ENCODE measurements around the gene SETD5. TPM values are rescaled to one million over a fixed set of nuclear protein-coding genes. Genes with fewer than 3 reads are reported as not detected.

SETD5 gene
- total and polyA plus RNA-seq, 2 donors (not counting 1 experiment from before 2014, with no cell fraction given), result 53.7 to 62.5 TPM

DNA sequence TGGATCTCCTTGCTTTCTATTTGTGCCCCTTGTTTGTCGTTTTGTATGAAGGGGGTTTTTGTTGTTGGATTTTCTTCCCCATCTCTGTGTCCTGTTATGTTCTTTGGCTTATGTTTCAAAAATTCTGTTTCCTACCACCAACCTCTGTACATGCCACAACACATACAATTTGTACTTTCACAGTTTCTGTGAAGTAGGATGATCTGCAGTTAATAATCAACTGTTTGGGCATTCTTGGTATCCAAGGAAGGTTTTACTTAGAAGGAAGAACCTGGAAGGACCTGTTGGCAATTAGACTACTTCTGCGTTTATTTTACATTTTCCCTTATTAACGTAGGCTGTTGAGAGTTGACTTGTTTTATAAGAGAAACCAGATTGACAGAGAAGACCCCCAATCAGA is 8.3 kb downstream of the SETD5 start:
- Histone ChIP-seq H3K36me3 (ENCODE audit: control insufficient read depth, insufficient read depth, low read length) (no peaks in the 10 kb centered on the region), H3K27me3 (ENCODE audit: control insufficient read depth, insufficient read depth, low read length) (no peaks in the 10 kb centered on the region), H3K9me3 (ENCODE audit: control insufficient read depth, insufficient read depth, low read depth, low read length) (no peaks in the 10 kb centered on the region), H2AFZ (ENCODE audit: low read length) (no peak overlapping the region), H3K4me3 (replicated peaks in 1 of 4; ENCODE audit: control extremely low read depth in 1 of 4, insufficient read depth in 1 of 4, low read depth in 3 of 4, low read length in 4 of 4) (no peak overlapping the region), H3K9ac (ENCODE audit: insufficient read depth, low read length) (no peak overlapping the region), H3K4me2 (ENCODE audit: extremely low read depth, insufficient read depth, low read length) (no peak overlapping the region), H3K27ac (ENCODE audit: insufficient read depth, low read length) (no peak overlapping the region), H4K20me1 (ENCODE audit: control insufficient read depth, extremely low read depth, insufficient read depth, low read length) (peaks cover 13% of the 10 kb centered on the region), H3K79me2 (ENCODE audit: control insufficient read depth, insufficient read depth, low read length) (peaks cover 100% of the 10 kb centered on the region), H3K4me1 (ENCODE audit: control insufficient read depth, extremely low read depth, insufficient read depth, low read length) (peaks cover 11% of the 10 kb centered on the region)
- TF ChIP-seq CTCF (conservative IDR thresholded peaks at IDR 0.05 in 1 of 2, IDR thresholded peaks at IDR 0.05 in 1 of 2; ENCODE audit: low read depth in 1 of 2, low read length in 2 of 2) (no peak), EZH2 (IDR thresholded peaks at IDR 0.05; ENCODE audit: low read length, missing control alignments) (no peak)
- DNase-seq (ENCODE audit: low read depth in 2 of 2), result no peak

DNA sequence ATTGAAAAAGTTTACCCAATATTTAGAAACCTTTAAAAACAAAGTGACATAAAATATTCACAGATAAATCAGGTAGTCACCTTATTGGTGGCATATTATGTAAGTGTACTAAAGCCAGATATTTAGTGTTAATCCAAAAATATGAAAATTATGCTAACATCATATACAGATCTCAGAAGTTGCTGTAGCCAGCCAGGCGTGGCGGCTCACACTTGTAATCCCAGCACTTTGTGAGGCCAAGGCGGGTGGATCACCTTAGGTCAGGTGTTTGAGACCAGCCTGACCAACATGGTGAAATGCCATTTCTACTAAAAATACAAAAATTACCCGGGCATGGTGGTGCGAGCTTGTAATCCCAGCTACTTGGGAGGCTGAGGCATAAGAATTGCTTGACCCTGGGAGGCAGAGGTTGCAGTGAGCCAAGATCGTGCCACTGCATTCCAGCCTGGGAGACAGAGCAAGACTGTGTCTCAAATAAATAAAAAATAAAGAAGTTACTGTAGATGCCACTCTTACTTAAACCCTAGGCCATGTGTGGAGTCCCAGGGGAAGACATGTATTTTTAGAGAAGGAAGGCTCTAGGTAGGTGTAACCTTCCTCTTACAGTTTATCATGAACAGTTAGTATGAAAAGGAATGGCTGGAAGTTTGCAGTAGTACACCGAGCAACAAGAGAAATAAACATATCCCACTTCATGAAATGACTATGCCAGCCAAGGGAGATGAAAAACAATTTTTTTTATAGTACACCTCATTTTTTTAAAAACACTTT is 9.6 kb downstream of the SETD5 start:
- Histone ChIP-seq H3K9ac (ENCODE audit: insufficient read depth, low read length) (no peak overlapping the region), H3K4me1 (ENCODE audit: control insufficient read depth, extremely low read depth, insufficient read depth, low read length) (peaks cover 9% of the 10 kb centered on the region), H3K27ac (ENCODE audit: insufficient read depth, low read length) (no peak overlapping the region), H3K79me2 (ENCODE audit: control insufficient read depth, insufficient read depth, low read length) (peaks cover 99% of the 10 kb centered on the region), H3K4me3 (replicated peaks in 1 of 4; ENCODE audit: control extremely low read depth in 1 of 4, insufficient read depth in 1 of 4, low read depth in 3 of 4, low read length in 4 of 4) (no peak overlapping the region), H4K20me1 (ENCODE audit: control insufficient read depth, extremely low read depth, insufficient read depth, low read length) (peaks cover 4% of the 10 kb centered on the region), H3K9me3 (ENCODE audit: control insufficient read depth, insufficient read depth, low read depth, low read length) (no peaks in the 10 kb centered on the region), H2AFZ (ENCODE audit: low read length) (no peak overlapping the region), H3K4me2 (ENCODE audit: extremely low read depth, insufficient read depth, low read length) (no peak overlapping the region), H3K27me3 (ENCODE audit: control insufficient read depth, insufficient read depth, low read length) (no peaks in the 10 kb centered on the region), H3K36me3 (ENCODE audit: control insufficient read depth, insufficient read depth, low read length) (no peaks in the 10 kb centered on the region)
- TF ChIP-seq EZH2 (IDR thresholded peaks at IDR 0.05; ENCODE audit: low read length, missing control alignments), result no peak
- no peak for TF ChIP-seq CTCF (conservative IDR thresholded peaks at IDR 0.05 in 1 of 2, IDR thresholded peaks at IDR 0.05 in 1 of 2; ENCODE audit: low read depth in 1 of 2, low read length in 2 of 2)
- no peak for DNase-seq (ENCODE audit: low read depth in 2 of 2)

- Histone ChIP-seq H3K4me1 (ENCODE audit: control insufficient read depth, extremely low read depth, insufficient read depth, low read length) (no peaks in the 10 kb centered on the region), H3K27ac (ENCODE audit: insufficient read depth, low read length) (no peak overlapping the region), H3K4me3 (replicated peaks in 1 of 4; ENCODE audit: control extremely low read depth in 1 of 4, insufficient read depth in 1 of 4, low read depth in 3 of 4, low read length in 4 of 4) (no peak overlapping the region), H3K36me3 (ENCODE audit: control insufficient read depth, insufficient read depth, low read length) (no peaks in the 10 kb centered on the region), H3K4me2 (ENCODE audit: extremely low read depth, insufficient read depth, low read length) (no peak overlapping the region), H2AFZ (ENCODE audit: low read length) (no peak overlapping the region), H3K9ac (ENCODE audit: insufficient read depth, low read length) (no peak overlapping the region), H3K27me3 (ENCODE audit: control insufficient read depth, insufficient read depth, low read length) (no peaks in the 10 kb centered on the region), H3K79me2 (ENCODE audit: control insufficient read depth, insufficient read depth, low read length) (peaks cover 99% of the 10 kb centered on the region), H4K20me1 (ENCODE audit: control insufficient read depth, extremely low read depth, insufficient read depth, low read length) (peaks cover 2% of the 10 kb centered on the region), H3K9me3 (ENCODE audit: control insufficient read depth, insufficient read depth, low read depth, low read length) (no peaks in the 10 kb centered on the region)
- no peak for TF ChIP-seq EZH2 (IDR thresholded peaks at IDR 0.05; ENCODE audit: low read length, missing control alignments)
- TF ChIP-seq CTCF (conservative IDR thresholded peaks at IDR 0.05 in 1 of 2, IDR thresholded peaks at IDR 0.05 in 1 of 2; ENCODE audit: low read depth in 1 of 2, low read length in 2 of 2), result no peak
- no peak for DNase-seq (ENCODE audit: low read depth in 2 of 2)
Observed at GRCh38 chr3:9408061-9408460, 10.6 kb downstream of the SETD5 start.

Measured in fibroblast of lung (primary cell).